ENCODE measurements around the gene ZNF761. TPM values are rescaled to one million over a fixed set of nuclear protein-coding genes. Genes with fewer than 3 reads are reported as not detected.
A peak's percentile ranks its signal among the peaks of the same experiment; 100 is the strongest.
"Not testable (repeated sequence)": the region's sequence is repeated elsewhere in the genome, so short reads cannot be mapped to it uniquely, and the experiment has no call there.

The ZNF761 gene
- 10.3 and 17.7 TPM in 2 replicates for total RNA-seq (2014; rRNA removed; shearing (Covaris generic))

DNA sequence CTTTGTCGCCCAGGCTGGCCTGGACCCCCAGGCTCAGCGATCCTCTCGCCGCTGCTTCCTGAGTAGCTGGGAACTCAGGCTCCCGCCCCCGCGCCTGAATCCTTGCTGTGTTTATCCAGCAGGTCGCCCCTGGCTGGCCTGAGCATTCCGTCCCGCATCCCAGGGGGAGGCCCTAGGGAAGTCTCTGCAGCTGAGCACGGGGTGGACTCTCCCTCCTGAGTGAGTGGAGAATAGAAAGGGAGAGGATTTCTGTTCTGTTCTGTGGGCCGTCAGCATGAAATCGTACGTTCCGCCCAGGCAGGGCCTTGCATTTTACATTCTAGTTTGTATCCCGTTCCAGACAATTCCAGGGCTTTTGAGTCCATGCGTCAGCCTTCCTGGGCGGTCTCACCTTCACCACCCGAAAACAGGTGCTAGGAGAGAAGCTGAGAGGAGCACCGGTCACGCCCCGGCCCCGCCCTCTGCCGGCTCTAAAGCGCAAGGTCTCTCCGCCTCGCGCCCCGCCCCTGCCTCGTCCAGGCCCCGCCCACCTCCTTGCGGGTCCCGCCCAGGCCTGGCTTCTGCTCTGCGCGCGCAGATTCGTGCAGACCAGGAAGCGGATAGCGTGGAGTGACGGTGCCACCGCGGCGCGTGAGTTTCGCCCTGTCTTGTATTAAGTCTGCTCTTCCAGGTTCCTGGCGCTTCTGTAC is at the start of gene ZNF761:
TSS of gene ZNF761 (plus strand) at position 586 of the 689 bp plus-strand sequence. CDS start 15,285 bp downstream, outside the sequence.
- peak; percentile 95 for DNase-seq (ENCODE audit: low spot score)
- in situ Hi-C loops (cut with HindIII; ENCODE audit: low sequenced_read_pairs): no loop called here

GRCh38 chr19:53388168-53388567 is 43.6 kb upstream of the ZNF761 start:
- in situ Hi-C loops (cut with HindIII; ENCODE audit: low sequenced_read_pairs): no loop called here
- no peak for DNase-seq (ENCODE audit: low spot score)

DNA sequence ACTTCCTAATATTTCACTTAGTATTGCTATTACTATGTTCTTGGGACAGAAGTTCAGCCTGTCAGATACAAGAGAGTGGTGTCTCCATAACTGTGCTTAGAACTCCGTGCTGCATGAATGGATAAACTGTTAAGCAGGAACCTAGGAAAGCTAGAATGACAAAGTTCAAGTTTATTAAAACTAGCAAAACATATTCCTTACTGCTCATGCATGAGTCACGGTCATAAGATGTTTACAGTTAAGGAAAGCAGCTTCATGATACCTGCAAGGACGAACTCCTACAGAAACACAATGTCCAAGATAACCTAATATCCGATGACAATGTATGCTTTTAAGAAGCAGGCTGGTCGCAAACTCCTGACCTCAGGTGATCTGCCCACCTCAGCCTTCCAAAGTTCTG is 42.9 kb upstream of the ZNF761 start:
- in situ Hi-C loops (cut with HindIII; ENCODE audit: low sequenced_read_pairs): no loop called here
- no peak for DNase-seq (ENCODE audit: low spot score)

- in situ Hi-C loops (cut with HindIII; ENCODE audit: low sequenced_read_pairs): no loop called here
Observed at GRCh38 chr19:53389571-53389970, 42.2 kb upstream of the ZNF761 start.

GRCh38 chr19:53389978-53390377 is 41.8 kb upstream of the ZNF761 start:
- in situ Hi-C loops (cut with HindIII; ENCODE audit: low sequenced_read_pairs): no loop called here
- DNase-seq (ENCODE audit: low spot score): peak; percentile 49

More at GRCh38 chr19:53389571-53389970, 42.2 kb upstream of the ZNF761 start:
- no peak for DNase-seq (ENCODE audit: low spot score)

DNA sequence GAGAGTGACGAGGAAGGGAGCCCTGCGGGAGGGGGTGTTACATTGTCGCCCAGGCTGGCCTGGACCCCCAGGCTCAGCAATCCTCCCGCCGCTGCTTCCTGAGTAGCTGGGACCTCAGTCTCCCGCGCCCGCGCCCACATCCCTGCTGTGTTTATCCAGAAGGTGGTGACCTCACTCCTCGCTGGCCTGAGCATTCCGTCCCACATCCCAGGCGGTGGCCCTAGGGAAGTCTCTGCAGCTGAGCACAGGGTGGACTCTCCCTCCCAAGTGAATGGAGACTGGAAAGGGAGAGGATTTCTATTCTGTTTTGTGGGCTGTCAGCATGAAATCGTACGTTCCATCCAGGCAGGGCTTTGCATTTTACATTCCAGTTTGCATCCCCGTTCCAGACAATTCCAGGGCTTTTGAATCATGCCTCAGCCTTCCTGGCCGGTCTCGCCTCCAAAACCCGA is 37.2 kb upstream of the ZNF761 start:
- DNase-seq (ENCODE audit: low spot score): no peak
- in situ Hi-C loops (cut with HindIII; ENCODE audit: low sequenced_read_pairs): no loop called here

DNA sequence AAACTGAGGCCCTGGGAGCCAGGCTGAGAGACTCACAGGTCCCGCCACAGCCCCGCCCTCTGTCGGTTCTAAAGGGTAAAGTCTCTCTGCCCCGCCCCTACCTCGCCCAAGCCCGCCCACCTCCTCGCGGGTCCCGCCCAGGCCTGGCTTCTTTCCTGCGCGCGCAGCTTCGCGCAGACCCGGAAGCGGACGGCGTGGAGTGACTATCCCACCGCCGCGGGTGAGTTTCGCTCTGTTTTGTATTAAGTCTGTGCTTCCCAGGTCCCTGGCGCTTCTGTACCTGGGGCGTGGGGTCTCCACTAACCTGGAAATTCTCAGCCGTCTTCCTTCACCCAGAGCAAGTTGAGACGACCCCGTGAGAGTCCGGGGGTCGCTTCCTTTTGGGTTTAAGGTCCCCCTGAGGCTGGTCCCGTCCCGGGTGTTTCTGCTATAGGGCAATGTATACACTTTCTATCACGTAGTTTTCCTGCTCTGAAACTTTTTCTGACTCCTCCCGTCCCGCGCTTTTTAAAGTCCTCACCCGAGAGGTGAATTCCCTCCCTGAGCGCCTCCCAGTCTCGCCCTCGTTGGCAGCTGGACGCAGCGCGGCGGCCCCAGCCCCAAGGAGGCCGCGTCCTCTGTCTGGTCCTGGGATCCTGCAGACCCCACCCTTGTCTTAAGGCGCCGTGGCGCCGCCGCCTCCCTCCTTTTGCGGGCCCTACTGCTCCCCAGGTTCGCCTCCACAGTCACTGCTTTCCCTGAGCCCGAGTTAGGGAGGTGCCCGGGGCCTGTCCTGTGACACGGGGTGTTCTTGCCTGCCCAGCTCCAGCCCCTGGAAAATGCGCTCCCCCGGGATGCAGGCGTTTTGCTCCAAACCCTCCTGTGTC is 36.6 kb upstream of the ZNF761 start, which contains the start of gene ZNF765:
TSS of gene ZNF765 (plus strand) at position 176 of the 866 bp plus-strand sequence. CDS start 2,867 bp downstream, outside the sequence.
- peak; percentile 92 for DNase-seq (ENCODE audit: low spot score)
- in situ Hi-C loops (cut with HindIII; ENCODE audit: low sequenced_read_pairs): no loop called here

- in situ Hi-C loops (cut with HindIII; ENCODE audit: low sequenced_read_pairs): not testable (repeated sequence)
Observed at GRCh38 chr19:53395840-53396524, 35.8 kb upstream of the ZNF761 start.

DNA sequence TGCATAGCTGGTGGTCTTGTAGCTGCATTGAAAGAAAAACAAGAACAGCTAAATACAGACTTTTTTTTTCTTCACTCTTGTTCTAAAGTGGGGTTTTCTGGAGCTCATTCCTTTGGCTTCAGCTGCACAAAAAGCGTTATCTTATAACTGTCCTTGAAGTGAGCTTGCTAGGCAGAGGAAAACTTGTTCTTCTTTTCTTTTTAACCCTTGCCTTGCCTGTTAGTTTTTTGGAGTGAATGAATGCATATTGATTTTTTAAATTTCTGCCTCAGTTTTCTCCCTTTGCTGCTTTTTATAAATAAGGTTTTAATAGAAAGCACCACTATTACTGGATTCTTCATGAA is 35.3 kb upstream of the ZNF761 start:
- in situ Hi-C loops (cut with HindIII; ENCODE audit: low sequenced_read_pairs): no loop called here
- DNase-seq (ENCODE audit: low spot score): peak; percentile 1

More at GRCh38 chr19:53395840-53396524, 35.8 kb upstream of the ZNF761 start:
- DNase-seq (ENCODE audit: low spot score): peak; percentile 44

DNA sequence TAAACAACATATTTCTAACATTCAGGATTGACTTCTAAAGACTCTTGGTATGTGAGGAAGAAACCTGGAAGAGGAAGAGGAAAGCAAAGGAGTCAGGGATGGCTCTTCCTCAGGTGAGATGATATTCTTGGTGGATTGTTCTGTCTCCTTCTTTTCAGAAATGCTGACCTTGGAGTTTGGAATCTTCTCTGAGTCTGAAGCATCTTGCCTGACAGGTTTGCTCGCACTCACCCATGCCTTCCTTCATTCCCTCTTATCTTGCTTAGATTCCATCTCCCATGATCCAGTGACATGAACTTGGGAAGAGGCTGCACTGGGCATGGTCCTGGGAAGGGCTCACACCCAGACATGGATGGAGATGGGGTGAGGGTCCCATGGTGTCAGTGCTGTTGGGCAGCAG is 33.9 kb upstream of the ZNF761 start:
- in situ Hi-C loops (cut with HindIII; ENCODE audit: low sequenced_read_pairs); DNase-seq (ENCODE audit: low spot score): not testable (repeated sequence)

GRCh38 chr19:53409505-53410204 is 22.1 kb upstream of the ZNF761 start:
- in situ Hi-C loops (cut with HindIII; ENCODE audit: low sequenced_read_pairs): no loop called here

DNA sequence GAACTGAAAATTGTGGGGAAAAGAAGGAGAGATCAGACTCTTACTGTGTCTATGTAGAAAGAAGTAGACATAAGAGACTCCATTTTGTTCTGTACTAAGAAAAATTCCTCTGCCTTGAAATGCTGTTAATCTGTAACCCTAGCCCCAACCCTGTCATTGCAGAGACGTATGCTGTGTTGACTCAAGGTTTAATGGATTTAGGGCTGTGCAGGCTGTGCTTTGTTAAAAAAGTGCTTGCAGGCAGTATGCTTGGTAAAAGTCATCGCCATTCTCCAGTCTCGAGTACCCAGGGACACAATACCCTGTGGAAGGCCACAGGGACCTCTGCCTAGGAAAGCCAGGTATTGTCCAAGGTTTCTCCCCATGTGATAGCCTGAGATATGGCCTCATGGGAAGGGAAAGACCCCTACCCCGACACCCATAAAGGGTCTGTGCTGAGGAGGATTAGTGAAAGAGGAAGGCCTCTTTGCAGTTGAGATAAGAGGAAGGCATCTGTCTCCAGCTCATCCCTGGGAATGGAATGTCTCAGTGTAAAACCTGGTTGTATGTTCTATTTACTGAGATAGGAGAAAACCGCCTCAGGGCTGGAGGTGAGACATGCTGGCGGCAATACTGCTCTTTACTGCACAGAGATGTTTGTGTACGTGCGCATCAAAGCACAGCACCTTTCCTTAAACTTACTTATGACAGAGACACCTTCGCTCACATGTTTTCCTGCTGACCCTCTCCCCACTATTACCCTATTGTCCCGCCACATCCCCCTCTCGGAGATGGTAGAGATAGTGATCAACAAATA is 11.1 kb upstream of the ZNF761 start:
- DNase-seq (ENCODE audit: low spot score); in situ Hi-C loops (cut with HindIII; ENCODE audit: low sequenced_read_pairs): not testable (repeated sequence)

More at GRCh38 chr19:53409505-53410204, 22.1 kb upstream of the ZNF761 start:
- DNase-seq (ENCODE audit: low spot score): no peak

DNA sequence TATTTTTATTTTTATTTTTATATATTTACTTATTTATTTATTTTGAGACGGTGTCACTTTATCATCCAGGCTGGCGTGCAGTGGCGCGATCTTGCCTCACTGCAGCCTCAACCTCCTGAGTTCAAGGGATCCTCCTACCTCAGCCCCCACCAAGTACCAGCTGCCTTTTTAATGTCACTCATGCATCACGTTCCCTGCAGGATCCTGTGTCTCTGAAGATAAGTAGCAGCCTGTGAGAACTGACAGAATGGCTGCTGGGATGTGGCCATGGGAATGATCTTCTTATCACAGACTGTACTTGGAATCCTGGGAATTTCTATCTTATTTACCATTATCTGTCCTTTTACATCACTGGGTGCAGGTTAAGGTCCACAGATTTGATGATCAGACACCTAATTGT is 9.2 kb upstream of the ZNF761 start:
- in situ Hi-C loops (cut with HindIII; ENCODE audit: low sequenced_read_pairs): no loop called here
- DNase-seq (ENCODE audit: low spot score): no peak

DNA sequence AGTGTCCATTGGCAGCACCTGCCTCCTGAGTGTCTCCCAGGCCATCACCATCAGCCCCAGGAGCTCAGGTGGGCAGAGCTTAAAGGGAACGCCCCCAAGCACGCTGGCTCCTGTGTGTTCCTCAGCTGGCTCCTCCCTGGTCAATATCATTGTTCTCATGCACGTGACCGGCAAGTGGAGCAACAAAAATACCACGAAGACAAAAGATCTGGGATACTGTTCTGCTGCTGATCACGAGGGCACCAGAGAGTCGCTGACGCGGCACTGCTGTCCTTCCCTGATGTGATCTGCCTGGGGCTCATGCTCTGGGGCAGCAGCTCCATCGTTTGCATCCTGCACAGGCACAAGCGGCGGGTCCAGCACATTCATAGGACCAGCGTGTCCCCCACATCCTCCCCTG is 8.7 kb upstream of the ZNF761 start:
- DNase-seq (ENCODE audit: low spot score); in situ Hi-C loops (cut with HindIII; ENCODE audit: low sequenced_read_pairs): not testable (repeated sequence)

GRCh38 chr19:53423680-53424079 is 8.1 kb upstream of the ZNF761 start:
- in situ Hi-C loops (cut with HindIII; ENCODE audit: low sequenced_read_pairs): not testable (repeated sequence)

GRCh38 chr19:53424968-53425597 is 6.7 kb upstream of the ZNF761 start:
- in situ Hi-C loops (cut with HindIII; ENCODE audit: low sequenced_read_pairs): no loop called here
- DNase-seq (ENCODE audit: low spot score): peak; percentile 75

More at GRCh38 chr19:53423680-53424079, 8.1 kb upstream of the ZNF761 start:
- DNase-seq (ENCODE audit: low spot score): peak; percentile 40

- in situ Hi-C loops (cut with HindIII; ENCODE audit: low sequenced_read_pairs): no loop called here
- peak; percentile 17 for DNase-seq (ENCODE audit: low spot score)
Observed at GRCh38 chr19:53432088-53432661, 391 bp downstream of the ZNF761 start.
